ENCODE measurements around the gene ECSCR. TPM values are rescaled to one million over a fixed set of nuclear protein-coding genes. Genes with fewer than 3 reads are reported as not detected.
A peak's percentile ranks its signal among the peaks of the same experiment; 100 is the strongest.
"Not testable (repeated sequence)": the region's sequence is repeated elsewhere in the genome, so short reads cannot be mapped to it uniquely, and the experiment has no call there.

ECSCR gene
- total RNA-seq, 1 donor from 2014 or later = not detected

DNA sequence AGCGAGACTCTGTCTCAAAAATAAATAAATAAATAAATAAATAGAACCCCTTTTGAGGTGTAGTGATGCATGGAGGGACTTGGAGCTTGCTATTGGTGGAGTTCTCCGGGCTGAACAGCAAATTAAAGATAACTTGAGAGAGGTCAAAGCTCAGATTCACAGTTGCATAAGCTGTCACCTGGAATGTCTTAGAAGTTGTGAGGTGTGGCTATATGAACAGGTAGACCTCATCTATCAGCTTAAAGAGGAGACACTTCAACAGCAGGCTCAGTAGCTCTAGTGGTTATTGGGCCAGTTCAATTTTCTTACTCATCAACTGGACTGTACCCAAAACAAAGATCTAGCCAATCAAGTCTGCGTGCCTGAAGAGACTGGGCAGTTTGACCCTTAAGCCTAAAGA lies 31.7 kb upstream of the ECSCR start:
- TF ChIP-seq, protein P1, sequence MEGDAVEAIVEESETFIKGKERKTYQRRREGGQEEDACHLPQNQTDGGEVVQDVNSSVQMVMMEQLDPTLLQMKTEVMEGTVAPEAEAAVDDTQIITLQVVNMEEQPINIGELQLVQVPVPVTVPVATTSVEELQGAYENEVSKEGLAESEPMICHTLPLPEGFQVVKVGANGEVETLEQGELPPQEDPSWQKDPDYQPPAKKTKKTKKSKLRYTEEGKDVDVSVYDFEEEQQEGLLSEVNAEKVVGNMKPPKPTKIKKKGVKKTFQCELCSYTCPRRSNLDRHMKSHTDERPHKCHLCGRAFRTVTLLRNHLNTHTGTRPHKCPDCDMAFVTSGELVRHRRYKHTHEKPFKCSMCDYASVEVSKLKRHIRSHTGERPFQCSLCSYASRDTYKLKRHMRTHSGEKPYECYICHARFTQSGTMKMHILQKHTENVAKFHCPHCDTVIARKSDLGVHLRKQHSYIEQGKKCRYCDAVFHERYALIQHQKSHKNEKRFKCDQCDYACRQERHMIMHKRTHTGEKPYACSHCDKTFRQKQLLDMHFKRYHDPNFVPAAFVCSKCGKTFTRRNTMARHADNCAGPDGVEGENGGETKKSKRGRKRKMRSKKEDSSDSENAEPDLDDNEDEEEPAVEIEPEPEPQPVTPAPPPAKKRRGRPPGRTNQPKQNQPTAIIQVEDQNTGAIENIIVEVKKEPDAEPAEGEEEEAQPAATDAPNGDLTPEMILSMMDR (IDR thresholded peaks at IDR 0.05; ENCODE audit: insufficient read depth, low read length, poor library complexity, severe bottlenecking) = no peak
- Histone ChIP-seq H3K27me3 (ENCODE audit: control insufficient read depth, insufficient read depth, low read length) (no peaks in the 10 kb centered on the region), H3K4me3 (ENCODE audit: low read depth, low read length) (no peak overlapping the region), H3K36me3 (ENCODE audit: control insufficient read depth, insufficient read depth, low read length) (no peaks in the 10 kb centered on the region)
- no peak for DNase-seq (ENCODE audit: low read depth)

DNA sequence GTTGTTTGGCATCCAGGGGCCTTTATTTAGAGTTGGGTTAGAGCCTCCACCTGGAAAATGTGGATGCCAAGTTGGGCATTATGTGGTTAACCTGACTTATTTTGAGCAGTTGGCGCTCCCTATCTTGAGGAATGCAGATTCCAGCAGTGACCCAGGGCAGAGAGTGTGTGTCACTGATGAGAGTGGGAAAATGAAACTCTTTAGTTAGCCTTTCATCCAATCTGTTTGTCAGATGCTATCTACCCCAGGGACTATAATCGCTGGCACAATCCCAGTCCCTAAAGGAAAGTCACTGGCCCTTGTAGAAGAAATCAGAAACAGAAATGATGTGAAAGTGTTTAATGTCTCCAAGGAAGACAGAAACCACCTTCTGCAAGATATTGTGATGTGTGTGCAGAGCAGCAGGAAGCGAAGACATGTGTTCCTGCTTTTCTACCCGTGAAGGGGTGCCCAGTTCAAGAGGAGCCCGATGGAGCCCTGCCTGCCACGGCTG lies 30.2 kb upstream of the ECSCR start:
- Histone ChIP-seq H3K27me3 (ENCODE audit: control insufficient read depth, insufficient read depth, low read length) (no peaks in the 10 kb centered on the region), H3K36me3 (ENCODE audit: control insufficient read depth, insufficient read depth, low read length) (no peaks in the 10 kb centered on the region), H3K4me3 (ENCODE audit: low read depth, low read length) (no peak overlapping the region)
- TF ChIP-seq, protein P1 (IDR thresholded peaks at IDR 0.05; ENCODE audit: insufficient read depth, low read length, poor library complexity, severe bottlenecking) = no peak
- no peak for DNase-seq (ENCODE audit: low read depth)

DNA sequence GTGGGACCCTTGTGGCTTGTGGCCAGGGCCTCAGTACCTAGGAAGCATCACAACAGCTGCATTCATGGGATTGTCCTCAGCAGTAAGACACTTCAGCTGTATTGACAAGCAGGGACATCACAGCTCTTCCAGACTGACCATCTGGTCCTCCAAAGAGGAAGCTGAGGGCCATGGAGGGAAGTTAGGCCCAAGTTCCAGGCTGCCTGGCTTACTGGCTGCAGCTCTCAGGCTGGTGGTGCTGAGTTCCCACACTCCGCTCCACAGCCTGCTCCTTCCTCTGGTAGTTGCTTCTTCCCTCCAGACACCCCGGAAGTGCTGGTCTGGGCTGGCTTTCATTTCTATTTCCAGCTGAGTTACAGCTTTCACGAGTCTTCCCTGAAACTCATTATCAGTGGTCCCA lies 25.7 kb upstream of the ECSCR start:
- Histone ChIP-seq H3K27me3 (ENCODE audit: control insufficient read depth, insufficient read depth, low read length) (no peaks in the 10 kb centered on the region), H3K4me3 (ENCODE audit: low read depth, low read length) (no peak overlapping the region), H3K36me3 (ENCODE audit: control insufficient read depth, insufficient read depth, low read length) (no peaks in the 10 kb centered on the region)
- no peak for DNase-seq (ENCODE audit: low read depth)
- TF ChIP-seq, protein P1 (IDR thresholded peaks at IDR 0.05; ENCODE audit: insufficient read depth, low read length, poor library complexity, severe bottlenecking) = no peak

DNA sequence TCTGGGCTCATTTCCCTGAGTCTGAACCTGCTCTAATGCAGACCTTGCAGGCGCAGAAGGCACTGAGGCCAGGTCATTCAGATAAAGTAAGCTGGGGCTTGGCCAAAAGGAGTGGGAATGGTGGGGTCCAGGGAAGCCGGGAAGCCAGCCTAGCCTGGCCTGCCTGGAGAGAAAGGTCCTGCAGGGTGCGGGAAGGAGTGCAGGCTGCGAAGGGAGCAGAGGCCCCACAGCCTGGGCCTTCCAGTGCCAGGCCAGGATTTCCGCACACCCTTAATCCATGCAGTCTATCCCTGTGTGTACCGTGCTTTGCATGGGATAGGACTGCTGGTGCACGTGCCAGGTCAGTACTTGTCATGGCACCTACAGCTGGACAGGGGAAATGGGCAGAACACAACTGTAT lies 23.7 kb upstream of the ECSCR start:
- no peak overlapping the region for H3K4me3 ChIP-seq (ENCODE audit: low read depth, low read length)
- TF ChIP-seq, protein P1 (IDR thresholded peaks at IDR 0.05; ENCODE audit: insufficient read depth, low read length, poor library complexity, severe bottlenecking) = no peak
- H3K27me3 ChIP-seq (ENCODE audit: control insufficient read depth, insufficient read depth, low read length) = no peaks in the 10 kb centered on the region
- H3K36me3 ChIP-seq (ENCODE audit: control insufficient read depth, insufficient read depth, low read length) = no peaks in the 10 kb centered on the region
- DNase-seq (ENCODE audit: low read depth) = no peak

DNA sequence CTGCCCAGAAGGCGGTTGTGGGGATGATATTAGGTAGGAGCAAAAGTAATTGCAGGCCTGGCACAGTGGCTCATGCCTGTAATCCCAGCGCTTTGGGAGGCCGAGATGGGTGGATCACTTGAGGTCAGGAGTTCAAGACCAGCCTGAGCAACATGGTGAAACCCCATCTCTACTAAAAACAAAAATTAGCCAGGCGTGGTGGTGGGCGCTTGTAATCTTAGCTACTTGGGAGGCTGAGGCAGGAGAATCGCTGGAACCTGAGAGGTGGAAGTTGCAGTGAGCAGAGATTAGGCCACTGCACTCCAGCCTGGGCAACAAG lies 20.3 kb upstream of the ECSCR start:
- not testable (repeated sequence) for H3K27me3 ChIP-seq (ENCODE audit: control insufficient read depth, insufficient read depth, low read length); H3K4me3 ChIP-seq (ENCODE audit: low read depth, low read length); H3K36me3 ChIP-seq (ENCODE audit: control insufficient read depth, insufficient read depth, low read length); DNase-seq (ENCODE audit: low read depth)

DNA sequence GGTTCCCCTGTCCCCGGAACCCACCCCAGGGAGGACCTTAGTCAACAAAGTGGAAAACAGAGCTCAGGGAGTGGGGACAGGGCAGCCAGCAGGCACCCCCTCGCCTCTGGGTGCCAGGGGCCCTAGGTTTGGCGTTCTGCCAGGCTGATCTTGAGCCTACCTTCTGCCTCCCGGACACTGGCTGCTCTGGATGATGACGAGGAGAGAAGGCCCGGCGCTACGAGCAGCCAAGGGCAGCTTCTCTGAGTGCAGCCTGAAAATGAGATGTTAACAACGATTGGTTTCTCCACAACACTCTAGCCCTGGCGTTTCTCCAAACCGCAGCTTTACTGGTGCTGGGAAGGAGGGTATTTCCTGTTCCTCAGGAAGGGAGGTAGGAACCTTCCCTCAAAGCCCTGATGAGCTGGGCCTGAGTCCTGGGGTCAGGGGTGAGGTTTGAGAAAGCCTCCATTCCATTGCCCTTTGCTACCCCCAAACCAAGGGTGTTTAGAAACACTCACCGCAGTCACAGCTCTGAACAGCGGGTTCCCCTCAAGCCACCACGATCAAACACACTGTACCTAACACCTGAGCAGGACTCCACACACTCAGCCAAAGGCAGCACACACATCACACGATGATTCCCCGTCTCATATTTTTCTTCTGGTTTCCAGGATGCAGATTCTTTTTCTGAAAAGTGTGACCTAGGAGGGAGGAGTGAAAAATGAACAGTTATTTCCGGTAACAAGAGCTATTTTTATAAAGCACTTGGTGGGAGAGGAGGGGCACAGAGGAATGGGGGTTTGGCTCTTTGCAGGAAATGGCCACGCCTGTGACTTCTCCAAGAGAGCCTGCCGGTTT lies 19.7 kb upstream of the ECSCR start, which contains the start of gene STING1:
Gene STING1 (minus strand): TSS at position 709 of the 840 bp plus-strand sequence. CDS start 1,054 bp downstream, outside the sequence.
- H3K27me3 ChIP-seq (ENCODE audit: control insufficient read depth, insufficient read depth, low read length) = no peaks in the 10 kb centered on the region
- no peaks in the 10 kb centered on the region for H3K36me3 ChIP-seq (ENCODE audit: control insufficient read depth, insufficient read depth, low read length)
- TF ChIP-seq, protein P1 (IDR thresholded peaks at IDR 0.05; ENCODE audit: insufficient read depth, low read length, poor library complexity, severe bottlenecking) = no peak
- H3K4me3 ChIP-seq (ENCODE audit: low read depth, low read length) = peak within 1 kb of the TSS; percentile 9
- peak; percentile 78 for DNase-seq (ENCODE audit: low read depth)

All from kidney epithelial cell (primary cell).